Activated CD4-positive, alpha-beta T cell treated with anti-CD3 and anti-CD28 coated beads, Interleukin-2, amount 10 ng/mL, durations not matched to agents 7 days and 5 days (primary cell): ENCODE data around the gene TNK1. TPM values are rescaled to one million over a fixed set of nuclear protein-coding genes. Genes with fewer than 3 reads are reported as not detected.

Experiments used
- CTCF ChIA-PET: fragments of 350-600 bp; sonication (Branson Sonifier 250); formaldehyde crosslinking; loops from one replicate; lab custom pipeline; 2021; ENCODE audit warnings: antibody characterized with exemption; lab: Charles Lee
- POLR2A ChIA-PET: fragments of 350-600 bp; sonication (Branson Sonifier 250); formaldehyde crosslinking; loops from one replicate; lab custom pipeline; 2021; ENCODE audit warnings: antibody characterized with exemption; lab: Charles Lee
- DNase-seq: peaks from one replicate; pipeline ENCODE4 v3.0.0-alpha.2; 2020
- H3K27ac Mint-ChIP-seq: one replicate; pipeline ENCODE4 v1.8.0; 2021; ENCODE audit warnings: mild to moderate bottlenecking, moderate library complexity, mixed read lengths
- H3K27me3 Mint-ChIP-seq: one replicate; pipeline ENCODE4 v1.8.0; 2021; ENCODE audit warnings: mixed read lengths
- H3K36me3 Mint-ChIP-seq: one replicate; pipeline ENCODE4 v1.8.0; 2021; ENCODE audit warnings: low read depth, mixed read lengths
- H3K4me1 Mint-ChIP-seq: one replicate; pipeline ENCODE4 v1.8.0; 2021; ENCODE audit warnings: mixed read lengths
- H3K4me3 Mint-ChIP-seq: one replicate; pipeline ENCODE4 v1.8.0; 2021; ENCODE audit warnings: mild to moderate bottlenecking, moderate library complexity, mixed read lengths
- H3K9me3 Mint-ChIP-seq: one replicate; pipeline ENCODE4 v1.8.0; 2021; ENCODE audit warnings: mixed read lengths
- total RNA-seq, 2 experiments: library from RNA; stranded (reverse); gene quantifications; one replicate each; pipeline ENCODE4 v1.2.3, GENCODE V29; 2021

Gene TNK1
- total RNA-seq, 2 experiments from 2014 or later: 1.5 to 2.1 TPM

GRCh38 chr17:7346761-7347614, 33.9 kb upstream of the TNK1 start:
- Mint-ChIP-seq H3K36me3 (peaks cover 67% of the 10 kb centered on the region), H3K9me3 (no peaks in the 10 kb centered on the region), H3K27me3 (no peaks in the 10 kb centered on the region), H3K27ac (no peak overlapping the region), H3K4me1 (peaks cover 45% of the 10 kb centered on the region), H3K4me3 (no peak overlapping the region)
- POLR2A ChIA-PET: interaction anchor here (0.7 kb wide), 1 partner anchor 32 kb away, joined by 3 read pairs; the partner anchor contains the start of gene GPS2
- CTCF ChIA-PET: no interaction called here
- DNase-seq: no peak

- CTCF ChIA-PET: interaction anchor here (1.1 to 4.8 kb wide), 3 partner anchors 11 to 213 kb away, joined by 3 to 29 read pairs (median 4); partner anchors contain the start of gene ACAP1
- DNase-seq: no peak
- no peaks in the 10 kb centered on the region for H3K27me3 Mint-ChIP-seq
- no peak overlapping the region for H3K4me3 Mint-ChIP-seq
- H3K9me3 Mint-ChIP-seq: no peaks in the 10 kb centered on the region
- H3K4me1 Mint-ChIP-seq: peaks cover 52% of the 10 kb centered on the region
- H3K27ac Mint-ChIP-seq: no peak overlapping the region
- POLR2A ChIA-PET: interaction anchor here (0.8 kb wide), 1 partner anchor 11 kb away, joined by 4 read pairs; the partner anchor contains the start of gene ACAP1
- peaks cover 69% of the 10 kb centered on the region for H3K36me3 Mint-ChIP-seq
These were observed 33.0 kb upstream of the TNK1 start for GRCh38 chr17:7347630-7348477.

GRCh38 chr17:7348478-7349242, 32.2 kb upstream of the TNK1 start:
- Mint-ChIP-seq H3K27ac (peak overlapping the region; percentile 57), H3K4me1 (peaks cover 56% of the 10 kb centered on the region), H3K27me3 (no peaks in the 10 kb centered on the region), H3K36me3 (peaks cover 67% of the 10 kb centered on the region), H3K9me3 (no peaks in the 10 kb centered on the region), H3K4me3 (no peak overlapping the region)
- CTCF ChIA-PET: interaction anchor here (0.7 to 4.8 kb wide), 5 partner anchors 12 to 212 kb away, joined by 3 to 29 read pairs (median 4); partner anchors contain the start of genes ACAP1 and NEURL4
- POLR2A ChIA-PET: interaction anchor here (0.8 to 1.2 kb wide), 2 partner anchors 12 kb away, joined by 3 to 4 read pairs; partner anchors contain the start of gene ACAP1
- DNase-seq: no peak

GRCh38 chr17:7351665-7352502, 29.0 kb upstream of the TNK1 start, which contains the start of gene KCTD11:
KCTD11 (plus strand) TSS chr17:7352162.
- peak; percentile 76 for DNase-seq
- ChIA-PET POLR2A (interaction anchor here (0.5 to 0.6 kb wide), 2 partner anchors 16 to 334 kb away, joined by 3 to 7 read pairs; no protein-coding TSS in a partner anchor), CTCF (interaction anchor here (0.9 to 5.0 kb wide), 8 partner anchors 11 to 84 kb away, joined by 3 to 45 read pairs (median 4); partner anchors contain the start of genes ACAP1, TMEM102 and TMEM256)
- Mint-ChIP-seq H3K4me3 (peak within 1 kb of the TSS; percentile 64), H3K36me3 (peaks cover 48% of the 10 kb centered on the region), H3K4me1 (peaks cover 70% of the 10 kb centered on the region), H3K27ac (peak within 1 kb of the TSS; percentile 84), H3K9me3 (no peaks in the 10 kb centered on the region), H3K27me3 (no peaks in the 10 kb centered on the region)

GRCh38 chr17:7352503-7352889, 28.4 kb upstream of the TNK1 start:
- H3K27me3 Mint-ChIP-seq: no peaks in the 10 kb centered on the region
- peaks cover 43% of the 10 kb centered on the region for H3K36me3 Mint-ChIP-seq
- peak; percentile 26 for DNase-seq
- ChIA-PET POLR2A (interaction anchor here (0.5 kb wide), 1 partner anchor 333 kb away, joined by 7 read pairs; no protein-coding TSS in a partner anchor), CTCF (interaction anchor here (1.6 to 5.0 kb wide), 4 partner anchors 16 to 208 kb away, joined by 5 to 45 read pairs (median 18); partner anchors contain the start of genes ACAP1 and TMEM102)
- no peaks in the 10 kb centered on the region for H3K9me3 Mint-ChIP-seq
- H3K27ac Mint-ChIP-seq: peak overlapping the region; percentile 76
- peak overlapping the region; percentile 61 for H3K4me3 Mint-ChIP-seq
- H3K4me1 Mint-ChIP-seq: peaks cover 66% of the 10 kb centered on the region

- H3K27ac Mint-ChIP-seq: peak overlapping the region; percentile 76
- no peaks in the 10 kb centered on the region for H3K27me3 Mint-ChIP-seq
- H3K9me3 Mint-ChIP-seq: no peaks in the 10 kb centered on the region
- no peak for DNase-seq
- peak overlapping the region; percentile 61 for H3K4me3 Mint-ChIP-seq
- CTCF ChIA-PET: interaction anchor here (1.6 to 5.0 kb wide), 3 partner anchors 23 to 208 kb away, joined by 5 to 45 read pairs (median 6); partner anchors contain the start of gene TMEM102
- peaks cover 39% of the 10 kb centered on the region for H3K36me3 Mint-ChIP-seq
- POLR2A ChIA-PET: no interaction called here
- H3K4me1 Mint-ChIP-seq: peaks cover 65% of the 10 kb centered on the region
These were observed 27.8 kb upstream of the TNK1 start for GRCh38 chr17:7352910-7353635.

GRCh38 chr17:7354262-7354843, 26.5 kb upstream of the TNK1 start:
- H3K27me3 Mint-ChIP-seq: no peaks in the 10 kb centered on the region
- no peaks in the 10 kb centered on the region for H3K9me3 Mint-ChIP-seq
- POLR2A ChIA-PET: no interaction called here
- H3K27ac Mint-ChIP-seq: peak overlapping the region; percentile 71
- peaks cover 26% of the 10 kb centered on the region for H3K36me3 Mint-ChIP-seq
- H3K4me1 Mint-ChIP-seq: peaks cover 54% of the 10 kb centered on the region
- DNase-seq: peak; percentile 30
- CTCF ChIA-PET: interaction anchor here (0.6 to 5.0 kb wide), 11 partner anchors 18 to 319 kb away, joined by 3 to 45 read pairs (median 6); partner anchors contain the start of genes ACAP1, TMEM102 and TNK1
- no peak overlapping the region for H3K4me3 Mint-ChIP-seq

- no peak within 1 kb of the TSS for H3K4me3 Mint-ChIP-seq
- ChIA-PET POLR2A (no interaction called here), CTCF (interaction anchor here (0.7 to 5.0 kb wide), 15 partner anchors 17 to 318 kb away, joined by 3 to 45 read pairs (median 5); partner anchors contain the start of genes ACAP1, NEURL4, SPEM2 and TMEM102)
- H3K27me3 Mint-ChIP-seq: no peaks in the 10 kb centered on the region
- peaks cover 47% of the 10 kb centered on the region for H3K4me1 Mint-ChIP-seq
- no peak for DNase-seq
- H3K9me3 Mint-ChIP-seq: no peaks in the 10 kb centered on the region
- peaks cover 19% of the 10 kb centered on the region for H3K36me3 Mint-ChIP-seq
- peak within 1 kb of the TSS; percentile 71 for H3K27ac Mint-ChIP-seq
These were observed 25.8 kb upstream of the TNK1 start, which contains the start of gene TMEM95 for GRCh38 chr17:7355053-7355452. TMEM95 (plus strand) TSS chr17:7355156; CDS start chr17:7355205, 49 bp downstream.

- Mint-ChIP-seq H3K36me3 (peaks cover 19% of the 10 kb centered on the region), H3K4me3 (no peak overlapping the region), H3K27ac (no peak overlapping the region), H3K4me1 (peaks cover 43% of the 10 kb centered on the region), H3K27me3 (no peaks in the 10 kb centered on the region), H3K9me3 (no peaks in the 10 kb centered on the region)
- no peak for DNase-seq
- CTCF ChIA-PET: interaction anchor here (0.6 to 5.0 kb wide), 28 partner anchors 12 to 332 kb away, joined by 3 to 45 read pairs (median 4); partner anchors contain the start of genes ACAP1, MPDU1, NEURL4 and SPEM2
- POLR2A ChIA-PET: interaction anchor here (1.1 kb wide), 1 partner anchor 19 kb away, joined by 4 read pairs; the partner anchor contains the start of gene ACAP1
These were observed 25.3 kb upstream of the TNK1 start for GRCh38 chr17:7355573-7355972.
